D341Med (cell line): ENCODE results near the gene GON7.

Experiments
- DNase-seq: peaks from one replicate; pipeline ENCODE4 v3.0.0; 2012; ENCODE audit warnings: low spot score

The GON7 gene

DNA sequence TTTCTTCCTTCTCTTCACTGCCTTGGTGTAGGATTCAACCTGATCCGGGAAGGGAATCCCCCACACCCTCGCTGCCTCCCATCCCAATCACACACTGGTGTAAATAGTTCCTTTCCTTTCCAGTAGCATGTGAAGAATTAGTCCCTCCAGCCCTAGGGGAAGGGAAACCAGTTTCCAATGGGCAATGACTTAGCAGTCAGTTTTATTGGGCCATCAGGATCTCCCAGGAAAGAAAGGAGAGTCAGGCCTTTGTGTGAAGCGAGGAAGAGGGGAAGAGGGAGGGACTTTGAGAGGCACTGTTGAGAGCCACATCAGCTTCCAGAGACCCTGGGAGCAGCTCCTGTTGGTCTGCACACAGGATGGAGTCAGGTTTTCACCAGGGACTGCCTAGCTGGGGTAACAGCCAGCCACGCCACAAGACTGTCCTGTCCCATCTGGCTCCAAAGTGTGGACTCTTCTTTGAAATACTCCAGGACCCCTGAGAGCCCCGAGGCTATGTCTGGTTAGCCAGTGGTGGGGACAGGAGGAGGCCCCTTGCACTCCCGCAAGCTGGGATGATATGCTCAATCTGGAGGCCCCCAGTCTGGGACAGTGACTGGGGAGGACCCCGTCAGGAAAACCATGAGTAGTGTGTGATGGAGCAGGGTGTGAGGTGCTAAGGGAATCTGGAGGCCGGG is 50.0 kb downstream of the GON7 start:
- no peak for DNase-seq

DNA sequence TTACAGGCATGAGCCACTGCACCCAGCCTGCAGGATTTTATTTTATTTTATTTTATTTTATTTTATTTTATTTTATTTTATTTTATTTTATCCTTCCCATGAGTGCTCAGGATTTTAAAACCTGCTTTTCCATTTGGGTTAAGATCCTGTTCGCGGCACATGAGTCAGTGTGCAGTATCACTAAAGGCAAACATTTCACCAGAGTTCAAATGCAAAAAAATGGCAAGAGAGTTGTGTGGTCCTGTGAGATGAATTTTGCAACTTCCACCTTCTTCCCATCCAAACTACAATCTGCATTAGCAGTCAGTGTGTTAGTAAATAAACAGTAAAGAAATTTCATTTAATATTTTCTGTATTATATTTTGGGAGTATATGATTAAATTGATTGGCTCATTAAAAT is 51.2 kb downstream of the GON7 start:
- no peak for DNase-seq

DNA sequence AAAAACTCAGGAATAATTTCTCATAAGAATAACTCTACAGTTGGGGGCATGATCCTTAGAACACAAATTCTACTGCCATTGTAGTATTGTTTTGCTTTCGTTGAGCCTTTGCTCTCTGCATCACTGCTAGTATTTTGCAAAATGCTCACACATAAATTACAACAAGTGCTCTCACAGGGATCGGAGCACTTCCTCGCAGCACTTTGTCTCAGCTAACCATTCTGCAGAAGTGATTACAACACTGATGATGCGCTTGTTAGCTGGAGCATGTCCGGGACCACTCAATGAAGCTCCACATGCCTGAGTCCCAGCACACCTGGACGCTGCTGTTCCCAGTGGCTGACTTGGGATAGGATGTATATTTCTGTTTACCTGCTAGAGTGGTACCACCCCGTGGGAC is 53.7 kb downstream of the GON7 start:
- DNase-seq, result no peak
